ENCODE results near the gene SMYD2. TPM values are rescaled to one million over a fixed set of nuclear protein-coding genes. Genes with fewer than 3 reads are reported as not detected.

SMYD2 gene
- total and polyA plus RNA-seq, 2 experiments from 2014 or later: 34.4 to 39.8 TPM

DNA sequence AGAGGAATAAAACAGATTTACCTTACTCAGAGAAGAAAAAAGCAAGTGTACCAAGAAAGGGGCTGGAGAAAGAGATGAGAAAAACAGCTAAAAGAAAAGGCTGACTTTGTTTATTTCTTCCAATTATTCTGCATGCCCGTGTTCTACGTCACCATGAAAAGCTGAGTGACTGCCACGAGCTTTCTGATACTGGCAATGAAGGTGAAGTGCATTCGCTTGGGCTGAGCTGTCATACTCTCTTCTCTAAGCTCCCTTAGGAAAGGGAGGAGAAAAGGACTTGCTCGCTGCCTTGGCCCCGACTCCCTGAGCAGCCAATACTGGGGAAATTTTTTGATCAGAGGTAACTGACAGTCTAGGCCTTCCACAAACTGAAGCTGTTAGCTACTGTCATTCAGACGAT is 105.4 kb downstream of the SMYD2 start:
- DNase-seq (ENCODE audit: low spot score): no peak
- 89% methylated on average over 7 of the region's 7 CpGs for WGBS (ENCODE audit: low lambda C conversion rate, missing lambda C conversion rate)
- Histone ChIP-seq H3K9me3 (ENCODE audit: low read depth) (no peaks in the 10 kb centered on the region), H3K36me3 (replicated peaks; ENCODE audit: insufficient read depth, low read depth) (no peaks in the 10 kb centered on the region), H3K4me3 (no peak overlapping the region), H3K4me2 (no peak overlapping the region), H3K4me1 (ENCODE audit: insufficient read depth) (no peaks in the 10 kb centered on the region), H2AFZ (no peak overlapping the region), H3K27ac (no peak overlapping the region), H3K27me3 (no peaks in the 10 kb centered on the region), H3K79me2 (no peaks in the 10 kb centered on the region), H4K20me1 (ENCODE audit: insufficient read depth, poor library complexity, severe bottlenecking) (no peaks in the 10 kb centered on the region), H3K9me2 (replicated peaks; ENCODE audit: insufficient read depth) (no peaks in the 10 kb centered on the region)
- TF ChIP-seq, protein P1, sequence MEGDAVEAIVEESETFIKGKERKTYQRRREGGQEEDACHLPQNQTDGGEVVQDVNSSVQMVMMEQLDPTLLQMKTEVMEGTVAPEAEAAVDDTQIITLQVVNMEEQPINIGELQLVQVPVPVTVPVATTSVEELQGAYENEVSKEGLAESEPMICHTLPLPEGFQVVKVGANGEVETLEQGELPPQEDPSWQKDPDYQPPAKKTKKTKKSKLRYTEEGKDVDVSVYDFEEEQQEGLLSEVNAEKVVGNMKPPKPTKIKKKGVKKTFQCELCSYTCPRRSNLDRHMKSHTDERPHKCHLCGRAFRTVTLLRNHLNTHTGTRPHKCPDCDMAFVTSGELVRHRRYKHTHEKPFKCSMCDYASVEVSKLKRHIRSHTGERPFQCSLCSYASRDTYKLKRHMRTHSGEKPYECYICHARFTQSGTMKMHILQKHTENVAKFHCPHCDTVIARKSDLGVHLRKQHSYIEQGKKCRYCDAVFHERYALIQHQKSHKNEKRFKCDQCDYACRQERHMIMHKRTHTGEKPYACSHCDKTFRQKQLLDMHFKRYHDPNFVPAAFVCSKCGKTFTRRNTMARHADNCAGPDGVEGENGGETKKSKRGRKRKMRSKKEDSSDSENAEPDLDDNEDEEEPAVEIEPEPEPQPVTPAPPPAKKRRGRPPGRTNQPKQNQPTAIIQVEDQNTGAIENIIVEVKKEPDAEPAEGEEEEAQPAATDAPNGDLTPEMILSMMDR (IDR thresholded peaks at IDR 0.05; ENCODE audit: poor library complexity): no peak
- TF ChIP-seq EZH2phosphoT487 (IDR thresholded peaks at IDR 0.05; ENCODE audit: low read depth, severe bottlenecking, unreplicated experiment) (no peak), EZH2 (IDR thresholded peaks at IDR 0.05; ENCODE audit: borderline replicate concordance) (no peak)
